GM03348 (cell line): ENCODE measurements around the gene FUT4.
"Not testable (repeated sequence)": the region's sequence is repeated elsewhere in the genome, so short reads cannot be mapped to it uniquely, and the experiment has no call there.

Experiments used
- DNase-seq: peaks from one replicate; pipeline ENCODE4 v3.0.0; 2012; ENCODE audit warnings: low spot score

Gene FUT4

DNA sequence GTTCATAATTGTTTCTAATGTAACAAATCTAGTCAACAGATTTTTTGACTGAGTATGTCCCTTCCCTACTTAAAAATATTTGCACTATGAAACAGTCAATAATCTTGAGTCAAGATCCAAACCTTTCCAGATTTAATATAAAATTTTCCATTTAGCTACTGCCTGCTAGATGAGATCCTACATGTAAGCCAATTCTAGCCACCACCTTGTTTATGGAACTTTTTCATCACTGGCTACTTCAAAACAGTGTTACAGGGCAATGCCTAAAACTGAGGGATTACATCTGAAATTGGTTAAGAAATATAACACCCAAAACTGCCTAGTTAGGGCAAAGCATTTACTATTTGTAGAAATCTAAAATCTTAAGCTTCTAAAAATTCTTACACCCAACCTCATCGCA lies 10.5 kb upstream of the FUT4 start:
- DNase-seq, result no peak

DNA sequence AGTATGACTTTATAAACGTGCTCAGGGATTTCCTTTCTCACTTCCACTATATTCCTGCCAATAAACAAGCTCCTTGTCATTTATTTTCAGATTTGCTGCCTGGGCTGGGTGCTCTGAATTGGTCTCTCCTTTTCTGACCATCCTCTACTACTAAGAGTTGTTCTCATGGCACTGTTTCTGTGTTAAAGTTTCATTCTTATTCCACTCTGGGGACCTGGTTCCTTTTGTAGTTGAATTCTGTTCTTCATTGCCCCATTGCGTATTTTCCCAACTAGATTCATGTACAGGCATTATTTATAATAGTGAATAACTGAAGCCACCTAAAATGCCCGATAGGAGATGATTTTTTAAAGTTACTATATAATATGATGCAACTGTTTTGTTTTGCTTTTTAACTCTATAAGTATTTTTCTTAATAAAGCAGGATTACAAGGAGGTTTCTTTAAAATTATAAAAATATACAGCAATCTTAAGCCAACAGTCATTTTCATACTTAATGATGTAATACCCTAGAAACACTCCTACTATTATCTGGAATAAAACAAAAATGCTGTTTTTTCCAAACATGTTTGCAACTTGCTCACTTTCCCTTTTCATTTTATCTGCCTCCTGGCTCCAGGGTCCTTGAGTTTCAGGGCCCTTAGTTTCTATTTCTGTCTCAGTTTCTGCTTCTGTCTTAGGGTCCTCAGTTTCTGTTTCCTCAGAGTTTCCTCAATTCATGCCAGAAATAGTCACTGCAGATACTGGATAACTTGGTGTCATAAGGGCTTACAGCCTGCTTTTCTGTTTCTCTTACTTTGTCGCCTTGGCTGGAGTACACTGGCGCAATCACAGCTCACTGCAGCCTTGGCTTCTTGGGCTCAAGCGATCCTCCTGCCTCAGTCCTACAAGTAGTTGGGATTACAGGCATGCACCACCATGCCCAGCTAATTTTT lies 9.8 kb upstream of the FUT4 start:
- no peak for DNase-seq

DNA sequence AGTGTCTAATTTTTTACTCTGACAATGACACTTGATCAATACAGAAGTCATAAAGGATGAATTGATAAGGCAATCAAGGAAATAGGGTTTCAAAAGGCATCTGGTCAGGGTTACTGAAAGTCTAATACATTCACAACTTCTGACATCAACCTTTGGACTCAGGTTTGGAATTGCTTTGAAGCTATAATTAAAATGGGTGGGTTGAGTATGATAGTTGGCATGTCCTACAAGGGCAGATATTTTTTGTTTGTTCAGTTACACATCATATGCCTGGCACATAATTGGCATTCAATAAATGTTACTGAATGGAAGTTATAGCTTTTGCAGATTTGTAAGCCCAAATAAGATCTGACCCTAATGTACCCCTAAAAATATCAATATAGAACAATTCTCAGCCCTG lies 7.3 kb upstream of the FUT4 start:
- DNase-seq, result no peak

DNA sequence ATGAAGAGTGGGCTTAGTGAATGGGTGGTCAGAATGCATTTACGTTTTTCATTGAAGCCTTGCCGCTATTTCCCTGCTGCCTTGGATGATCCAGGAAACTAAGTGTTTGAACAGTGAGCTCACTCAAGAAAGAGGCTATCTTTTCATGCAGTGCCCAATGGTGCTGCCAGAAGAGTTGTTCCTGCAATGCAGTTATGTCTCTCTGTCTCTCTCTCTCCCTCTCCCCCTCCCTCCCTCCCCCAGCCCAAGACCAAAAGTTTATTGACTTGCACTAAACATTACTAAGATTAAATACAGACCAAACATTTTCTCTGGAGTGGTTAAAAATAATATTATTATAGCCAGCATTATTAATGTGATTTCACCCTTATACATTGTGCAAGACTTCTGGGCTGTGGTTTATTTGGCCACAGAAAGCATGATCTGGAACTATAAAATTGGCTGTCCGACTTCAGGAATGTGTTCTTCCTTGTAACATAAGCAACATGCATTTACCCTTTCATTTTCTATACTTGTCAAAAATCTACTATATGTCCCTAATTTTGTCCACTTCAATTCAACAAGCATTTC lies 6.6 kb upstream of the FUT4 start:
- peak; percentile 54 for DNase-seq

DNA sequence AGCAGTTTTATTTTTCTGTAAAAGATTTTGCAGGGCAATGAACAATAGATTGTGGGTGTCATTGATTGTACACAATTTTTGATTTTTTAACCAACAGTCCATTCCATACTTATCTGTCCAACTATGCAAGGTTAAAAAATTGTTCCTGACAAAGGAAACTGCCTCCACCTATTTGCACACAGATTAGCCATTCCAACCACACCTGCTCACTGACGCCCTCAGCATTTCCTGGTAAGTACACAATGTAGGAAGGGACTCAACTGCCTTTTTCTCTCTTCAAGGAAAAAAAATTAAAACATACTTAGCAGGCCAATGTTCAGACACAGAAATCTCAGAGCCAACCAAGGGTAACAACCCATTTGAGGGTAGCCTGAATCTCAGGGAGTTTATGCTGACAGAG lies 4.3 kb upstream of the FUT4 start:
- no peak for DNase-seq

DNA sequence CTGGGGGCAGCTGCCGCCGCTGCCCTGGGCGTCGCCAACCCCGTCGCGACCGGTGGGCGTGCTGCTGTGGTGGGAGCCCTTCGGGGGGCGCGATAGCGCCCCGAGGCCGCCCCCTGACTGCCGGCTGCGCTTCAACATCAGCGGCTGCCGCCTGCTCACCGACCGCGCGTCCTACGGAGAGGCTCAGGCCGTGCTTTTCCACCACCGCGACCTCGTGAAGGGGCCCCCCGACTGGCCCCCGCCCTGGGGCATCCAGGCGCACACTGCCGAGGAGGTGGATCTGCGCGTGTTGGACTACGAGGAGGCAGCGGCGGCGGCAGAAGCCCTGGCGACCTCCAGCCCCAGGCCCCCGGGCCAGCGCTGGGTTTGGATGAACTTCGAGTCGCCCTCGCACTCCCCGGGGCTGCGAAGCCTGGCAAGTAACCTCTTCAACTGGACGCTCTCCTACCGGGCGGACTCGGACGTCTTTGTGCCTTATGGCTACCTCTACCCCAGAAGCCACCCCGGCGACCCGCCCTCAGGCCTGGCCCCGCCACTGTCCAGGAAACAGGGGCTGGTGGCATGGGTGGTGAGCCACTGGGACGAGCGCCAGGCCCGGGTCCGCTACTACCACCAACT lies 1.0 kb downstream of the FUT4 start:
- peak; percentile 44 for DNase-seq

DNA sequence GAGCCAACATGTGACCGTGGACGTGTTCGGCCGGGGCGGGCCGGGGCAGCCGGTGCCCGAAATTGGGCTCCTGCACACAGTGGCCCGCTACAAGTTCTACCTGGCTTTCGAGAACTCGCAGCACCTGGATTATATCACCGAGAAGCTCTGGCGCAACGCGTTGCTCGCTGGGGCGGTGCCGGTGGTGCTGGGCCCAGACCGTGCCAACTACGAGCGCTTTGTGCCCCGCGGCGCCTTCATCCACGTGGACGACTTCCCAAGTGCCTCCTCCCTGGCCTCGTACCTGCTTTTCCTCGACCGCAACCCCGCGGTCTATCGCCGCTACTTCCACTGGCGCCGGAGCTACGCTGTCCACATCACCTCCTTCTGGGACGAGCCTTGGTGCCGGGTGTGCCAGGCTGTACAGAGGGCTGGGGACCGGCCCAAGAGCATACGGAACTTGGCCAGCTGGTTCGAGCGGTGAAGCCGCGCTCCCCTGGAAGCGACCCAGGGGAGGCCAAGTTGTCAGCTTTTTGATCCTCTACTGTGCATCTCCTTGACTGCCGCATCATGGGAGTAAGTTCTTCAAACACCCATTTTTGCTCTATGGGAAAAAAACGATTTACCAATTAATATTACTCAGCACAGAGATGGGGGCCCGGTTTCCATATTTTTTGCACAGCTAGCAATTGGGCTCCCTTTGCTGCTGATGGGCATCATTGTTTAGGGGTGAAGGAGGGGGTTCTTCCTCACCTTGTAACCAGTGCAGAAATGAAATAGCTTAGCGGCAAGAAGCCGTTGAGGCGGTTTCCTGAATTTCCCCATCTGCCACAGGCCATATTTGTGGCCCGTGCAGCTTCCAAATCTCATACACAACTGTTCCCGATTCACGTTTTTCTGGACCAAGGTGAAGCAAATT lies 1.8 kb downstream of the FUT4 start:
- peak; percentile 42 for DNase-seq

DNA sequence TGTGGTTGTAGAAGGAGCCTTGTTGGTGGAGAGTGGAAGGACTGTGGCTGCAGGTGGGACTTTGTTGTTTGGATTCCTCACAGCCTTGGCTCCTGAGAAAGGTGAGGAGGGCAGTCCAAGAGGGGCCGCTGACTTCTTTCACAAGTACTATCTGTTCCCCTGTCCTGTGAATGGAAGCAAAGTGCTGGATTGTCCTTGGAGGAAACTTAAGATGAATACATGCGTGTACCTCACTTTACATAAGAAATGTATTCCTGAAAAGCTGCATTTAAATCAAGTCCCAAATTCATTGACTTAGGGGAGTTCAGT lies 2.4 kb downstream of the FUT4 start:
- DNase-seq, result no peak

DNA sequence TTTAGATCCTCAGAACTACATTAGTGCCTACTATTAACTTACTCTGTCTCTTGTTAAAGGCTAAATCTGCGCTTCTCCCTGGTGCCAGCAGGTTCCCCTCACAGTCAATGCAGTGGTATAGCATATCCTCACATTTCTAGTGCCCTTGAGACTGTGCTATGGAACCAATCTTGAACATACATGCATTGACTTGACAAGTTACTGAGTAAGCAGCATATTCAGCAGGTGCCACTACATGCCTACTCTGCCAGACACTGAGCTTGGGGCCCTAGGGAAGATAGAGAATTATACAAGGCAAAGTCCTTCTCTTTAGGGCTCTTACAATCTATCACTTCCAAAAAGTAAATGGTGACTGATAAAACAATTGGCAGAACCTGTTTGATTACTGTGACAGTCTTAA lies 3.2 kb downstream of the FUT4 start:
- DNase-seq, result no peak

DNA sequence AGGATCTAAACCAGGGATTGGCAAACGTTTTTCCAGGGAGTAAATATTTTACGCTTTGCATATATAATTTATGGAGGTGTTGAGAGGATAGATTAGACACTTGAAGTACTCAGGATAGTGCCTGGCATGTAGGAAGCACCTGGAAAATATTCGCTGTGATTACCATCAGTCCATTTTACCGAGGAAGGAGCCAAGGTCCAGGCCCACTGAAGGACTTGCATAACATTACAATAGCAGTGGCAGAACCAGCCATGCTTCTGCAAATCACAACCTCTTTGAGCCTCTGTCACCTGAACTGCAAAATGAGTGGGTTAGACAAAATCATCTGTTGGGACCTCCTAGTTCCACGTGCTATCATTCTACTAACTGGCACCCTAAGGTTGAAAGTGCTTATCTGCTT lies 5.4 kb downstream of the FUT4 start:
- DNase-seq, result no peak

DNA sequence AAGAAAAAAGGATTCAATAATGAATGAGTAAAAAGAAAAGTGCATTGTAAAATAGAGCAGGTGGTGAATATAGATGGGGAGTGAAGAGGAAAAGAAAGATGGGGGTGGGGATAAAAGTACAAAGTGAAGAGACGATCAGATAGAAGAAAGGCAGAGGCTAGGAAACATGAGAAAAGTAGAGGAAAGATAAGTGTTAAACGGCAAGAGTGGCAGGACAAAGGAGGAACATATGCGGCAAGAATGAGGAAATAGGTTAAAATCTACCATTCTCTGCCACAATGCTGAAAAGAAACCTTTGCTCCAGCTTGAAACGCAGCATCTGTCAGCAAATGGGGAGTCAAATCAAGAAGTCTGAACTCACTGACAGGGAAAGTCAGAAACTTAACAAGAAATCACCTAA lies 6.8 kb downstream of the FUT4 start:
- DNase-seq, result no peak

DNA sequence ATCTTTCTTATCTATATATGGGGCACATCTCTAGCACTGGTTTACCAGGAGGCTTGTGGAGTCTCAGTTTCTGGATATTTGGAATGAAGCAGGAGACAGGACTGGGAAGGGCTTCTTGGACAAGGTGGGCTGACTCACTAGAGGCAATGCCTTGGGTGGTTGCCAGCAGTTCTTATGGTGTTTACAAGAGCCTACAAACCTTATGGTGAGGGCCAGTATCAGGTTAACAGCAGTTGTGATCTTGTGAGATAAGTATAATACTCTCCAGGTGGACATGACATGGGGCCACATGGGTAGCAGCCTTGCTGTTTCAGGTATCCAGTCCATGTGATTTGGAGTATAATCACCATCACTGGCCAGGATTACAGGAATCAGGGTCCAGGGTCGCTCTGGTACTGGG lies 10.2 kb downstream of the FUT4 start:
- no peak for DNase-seq

DNA sequence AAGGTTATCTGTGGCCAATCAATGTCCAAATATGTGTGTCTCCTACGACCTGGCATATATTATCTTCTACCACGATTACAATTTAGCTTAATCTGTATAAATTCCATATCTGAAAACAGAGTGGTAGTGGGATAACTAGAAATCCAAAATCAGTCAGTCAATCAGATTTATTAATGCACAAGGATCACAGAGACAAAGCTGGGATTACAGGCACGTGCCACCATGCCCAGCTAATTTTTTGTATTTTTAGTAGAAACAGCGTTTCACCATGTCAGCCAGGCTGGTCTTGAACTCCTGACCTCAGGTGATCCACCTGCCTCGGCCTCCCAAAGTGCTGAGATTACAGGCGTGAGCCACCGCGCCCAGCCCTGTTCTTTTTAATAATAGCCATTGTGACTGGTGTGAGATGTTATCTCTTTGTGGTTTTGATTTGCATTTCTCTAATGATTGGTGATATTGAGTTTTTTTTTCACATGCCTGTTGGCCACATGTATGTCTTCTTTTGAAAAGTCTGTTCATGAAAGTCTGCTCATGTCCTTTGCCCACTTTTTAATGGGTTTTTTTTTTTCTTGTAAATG lies 12.1 kb downstream of the FUT4 start:
- DNase-seq, result not testable (repeated sequence)

DNA sequence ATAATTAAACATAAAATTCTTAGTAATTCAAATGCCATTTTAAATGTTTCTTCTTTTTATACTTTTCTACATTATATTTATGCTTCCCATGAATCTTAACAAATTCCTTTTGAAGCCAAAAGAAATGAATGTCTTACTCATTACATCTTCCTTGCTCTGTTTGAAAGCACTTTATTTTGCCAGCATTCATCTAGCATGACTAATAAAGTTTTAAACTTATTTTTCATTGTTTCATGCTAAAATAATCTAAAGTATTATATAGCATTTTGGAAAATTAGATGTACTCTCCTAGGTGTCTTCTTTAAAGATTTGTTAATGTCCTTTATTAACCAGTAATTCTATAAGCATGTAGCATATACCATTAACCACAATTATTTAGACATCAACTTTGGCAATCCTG lies 13.7 kb downstream of the FUT4 start:
- peak; percentile 36 for DNase-seq

DNA sequence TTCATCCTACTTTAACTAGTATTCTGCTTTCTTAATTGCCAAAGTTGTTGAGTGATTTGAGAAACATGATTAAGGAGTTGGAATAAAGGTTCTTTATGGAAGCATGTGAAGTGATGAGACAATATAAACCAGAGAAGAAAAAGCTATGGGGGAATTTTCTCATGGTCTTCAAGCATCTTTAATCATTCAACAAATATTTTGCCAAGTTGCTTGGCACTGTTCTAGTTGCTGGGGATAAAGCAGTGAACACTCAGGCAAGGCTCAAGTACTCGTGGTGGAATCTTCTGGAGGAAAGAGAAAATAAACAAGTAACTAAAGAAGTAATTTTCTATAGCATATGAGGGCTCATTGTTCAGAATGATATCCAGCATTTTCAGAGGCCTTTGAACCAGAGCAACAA lies 14.3 kb downstream of the FUT4 start:
- DNase-seq, result no peak

DNA sequence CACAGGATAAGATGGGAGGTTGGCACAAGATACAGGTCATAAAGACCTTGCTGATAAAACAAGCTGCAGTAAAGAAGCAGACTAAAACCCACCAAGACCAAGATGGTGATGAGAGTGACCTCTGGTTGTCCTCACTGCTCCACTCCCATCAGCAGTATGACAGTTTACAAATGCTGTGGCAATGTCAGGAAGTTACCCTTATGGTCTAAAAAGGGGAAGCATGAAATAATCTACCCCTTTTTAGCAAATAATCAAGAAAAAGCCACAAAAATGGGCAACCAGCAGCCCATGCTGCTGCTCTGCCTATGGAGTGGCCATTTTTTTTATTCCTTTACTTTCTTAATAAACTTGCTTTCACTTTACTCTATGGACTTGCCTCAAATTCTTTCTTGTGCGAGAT lies 14.7 kb downstream of the FUT4 start:
- no peak for DNase-seq

DNA sequence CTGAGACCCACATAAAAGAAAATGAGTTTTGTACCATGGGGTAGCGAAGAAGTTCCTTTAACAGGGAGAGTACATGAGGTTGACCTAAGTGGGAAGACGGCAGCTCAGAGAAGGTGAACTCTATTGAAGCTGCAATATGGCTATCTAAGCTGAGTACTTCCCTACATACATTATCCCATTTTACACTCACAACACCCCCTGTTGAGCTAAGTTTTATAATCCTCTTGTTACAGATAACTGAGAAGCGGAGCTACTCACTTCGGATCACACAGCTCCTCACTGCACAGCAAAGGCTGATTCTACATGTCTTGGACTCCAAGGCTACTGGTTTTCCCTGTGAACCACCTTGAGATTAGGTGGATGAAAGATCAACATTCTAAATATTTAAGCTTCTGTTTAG lies 15.2 kb downstream of the FUT4 start:
- no peak for DNase-seq

DNA sequence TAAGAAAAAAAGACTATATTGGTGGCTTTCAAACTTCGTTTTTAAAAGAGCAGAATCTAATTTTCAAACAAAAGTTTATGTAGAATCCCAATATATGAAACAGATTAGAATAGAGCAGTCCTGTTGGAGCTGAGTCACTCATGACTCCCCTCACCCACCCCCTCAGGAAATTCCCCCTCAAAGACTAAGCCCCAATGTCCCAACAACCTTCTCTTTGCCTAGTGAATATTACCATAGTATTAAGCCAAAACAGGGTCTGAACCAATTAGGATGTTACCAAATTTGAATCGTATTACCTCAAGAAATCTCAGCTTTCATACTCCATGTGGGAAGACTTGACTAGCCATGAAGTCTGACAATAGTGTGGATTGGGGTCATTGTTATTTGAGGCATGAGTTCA lies 15.6 kb downstream of the FUT4 start:
- DNase-seq, result no peak

DNA sequence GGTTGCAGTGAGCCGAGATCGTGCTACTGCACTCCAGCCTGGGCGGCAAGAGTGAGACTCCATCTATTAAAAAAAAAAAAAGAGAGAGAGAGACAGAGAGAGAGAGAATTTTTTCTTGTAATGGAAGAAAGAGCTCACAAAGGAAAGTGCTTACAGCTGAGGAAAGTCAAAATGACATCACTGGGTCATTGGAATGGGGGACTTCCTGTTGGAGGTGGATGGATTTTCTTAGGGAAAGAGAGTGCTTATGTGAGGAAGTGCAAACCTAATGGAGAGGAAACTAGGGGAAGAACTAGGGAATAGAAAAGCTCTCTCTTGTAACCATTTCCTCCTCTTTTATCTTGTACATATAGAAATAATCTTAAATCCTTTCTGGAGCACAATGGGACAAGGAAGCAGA lies 17.1 kb downstream of the FUT4 start:
- no peak for DNase-seq

DNA sequence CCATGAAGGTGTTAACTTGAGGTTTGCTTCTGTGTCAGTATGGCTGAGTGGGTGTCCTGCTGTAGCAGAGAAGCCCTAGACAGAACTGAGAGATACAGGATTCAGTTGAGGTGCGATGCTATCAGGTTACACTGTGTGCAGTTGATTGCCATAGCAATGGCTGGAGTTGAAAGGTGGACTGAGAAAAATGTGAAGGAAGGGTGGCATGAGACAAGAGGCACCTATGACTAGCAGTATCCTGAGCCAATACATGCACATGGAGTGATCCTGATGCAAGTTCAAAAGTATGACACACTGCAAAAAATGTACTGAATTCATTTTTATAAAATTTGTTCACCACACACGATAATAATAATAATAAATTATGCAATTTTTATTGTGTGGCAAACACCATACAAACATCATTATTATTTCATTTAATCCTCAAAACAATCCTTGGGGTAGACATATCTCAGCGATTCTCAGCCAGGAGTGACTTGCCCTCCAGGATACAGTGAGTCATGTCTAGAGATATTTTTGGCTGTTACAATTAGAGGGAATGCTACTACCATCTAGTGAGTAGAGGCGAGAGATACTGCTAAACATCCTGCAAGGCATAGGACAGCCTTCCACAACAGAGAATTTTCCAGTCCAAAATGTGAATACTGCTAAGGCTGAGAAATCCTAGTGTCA lies 19.6 kb downstream of the FUT4 start:
- peak; percentile 87 for DNase-seq

DNA sequence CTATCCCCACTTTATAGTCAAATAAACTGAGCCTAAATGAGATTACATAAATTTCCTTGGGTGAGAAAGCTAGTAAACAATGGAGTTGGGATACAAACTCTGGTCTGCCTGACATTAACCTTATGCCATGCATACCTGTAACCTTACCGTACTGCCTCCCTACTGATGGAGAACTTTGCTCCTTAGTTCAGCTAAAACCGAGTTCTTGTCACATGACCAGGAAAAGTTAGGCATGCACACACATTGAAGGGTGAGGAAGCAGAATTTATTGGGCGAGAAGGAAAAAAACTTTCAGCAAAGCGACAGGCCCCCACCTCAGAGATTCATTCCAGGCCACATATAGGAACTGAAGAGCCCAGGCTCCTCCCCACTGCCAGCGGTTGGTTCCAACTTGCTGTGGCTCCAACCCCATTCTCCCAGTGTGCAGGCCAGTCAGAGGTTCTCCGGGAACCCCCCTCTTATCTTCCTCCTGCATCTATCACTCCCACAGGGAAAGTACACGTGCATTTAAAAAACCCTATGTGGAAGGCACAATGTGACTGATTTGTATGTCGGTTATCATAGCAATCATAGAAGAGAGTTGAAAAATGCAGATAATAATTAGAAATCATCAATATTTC lies 20.2 kb downstream of the FUT4 start:
- DNase-seq, result no peak
